Inflammatory macrophage treated with lipopolysaccharide for 1 hour (primary cell): ENCODE results near the gene PCDHGB6.
A peak's percentile ranks its signal among the peaks of the same experiment; 100 is the strongest.
"Not testable (repeated sequence)": the region's sequence is repeated elsewhere in the genome, so short reads cannot be mapped to it uniquely, and the experiment has no call there.

ENCODE experiments used
- DNase-seq, 2 donors: peaks; one replicate each; pipeline ENCODE4 v3.0.0-alpha.2; 2020 to 2022

Gene PCDHGB6

GRCh38 chr5:141389153-141390042, 18.4 kb upstream of the PCDHGB6 start:
- no peak for DNase-seq

GRCh38 chr5:141392429-141393198, 15.2 kb upstream of the PCDHGB6 start, which contains the start of gene PCDHGA8:
PCDHGA8 (plus strand) TSS chr5:141392633; CDS start chr5:141392814, 181 bp downstream.
- DNase-seq = no peak

DNA sequence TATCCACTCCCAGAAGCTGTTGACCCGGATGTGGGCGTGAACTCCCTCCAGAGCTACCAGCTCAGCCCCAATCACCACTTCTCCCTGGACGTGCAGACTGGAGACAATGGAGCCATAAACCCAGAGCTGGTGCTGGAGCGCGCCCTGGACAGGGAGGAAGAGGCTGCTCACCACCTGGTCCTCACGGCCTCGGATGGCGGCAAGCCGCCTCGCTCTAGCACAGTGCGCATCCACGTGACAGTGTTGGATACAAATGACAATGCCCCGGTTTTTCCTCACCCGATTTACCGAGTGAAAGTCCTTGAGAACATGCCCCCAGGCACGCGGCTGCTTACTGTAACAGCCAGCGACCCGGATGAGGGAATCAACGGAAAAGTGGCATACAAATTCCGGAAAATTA, 14.6 kb upstream of the PCDHGB6 start:
- no peak for DNase-seq

DNA sequence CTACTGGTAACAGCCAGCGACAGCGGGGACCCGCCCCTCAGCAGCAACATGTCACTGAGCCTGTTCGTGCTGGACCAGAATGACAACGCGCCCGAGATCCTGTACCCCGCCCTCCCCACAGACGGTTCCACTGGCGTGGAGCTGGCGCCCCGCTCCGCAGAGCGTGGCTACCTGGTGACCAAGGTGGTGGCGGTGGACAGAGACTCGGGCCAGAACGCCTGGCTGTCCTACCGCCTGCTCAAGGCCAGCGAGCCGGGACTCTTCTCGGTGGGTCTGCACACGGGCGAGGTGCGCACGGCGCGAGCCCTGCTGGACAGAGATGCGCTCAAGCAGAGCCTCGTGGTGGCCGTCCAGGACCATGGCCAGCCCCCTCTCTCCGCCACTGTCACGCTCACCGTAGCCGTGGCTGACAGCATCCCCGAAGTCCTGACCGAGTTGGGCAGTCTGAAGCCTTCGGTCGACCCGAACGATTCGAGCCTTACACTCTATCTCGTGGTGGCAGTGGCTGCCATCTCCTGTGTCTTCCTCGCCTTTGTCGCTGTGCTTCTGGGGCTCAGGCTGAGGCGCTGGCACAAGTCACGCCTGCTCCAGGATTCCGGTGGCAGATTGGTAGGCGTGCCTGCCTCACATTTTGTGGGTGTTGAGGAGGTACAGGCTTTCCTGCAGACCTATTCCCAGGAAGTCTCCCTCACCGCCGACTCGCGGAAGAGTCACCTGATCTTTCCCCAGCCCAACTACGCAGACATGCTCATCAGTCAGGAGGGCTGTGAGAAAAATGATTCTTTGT, 13.2 kb upstream of the PCDHGB6 start:
- DNase-seq = not testable (repeated sequence)

GRCh38 chr5:141397756-141398551, 9.9 kb upstream of the PCDHGB6 start, which contains the start of gene PCDHGB5:
PCDHGB5 (plus strand) TSS chr5:141397947; CDS start chr5:141398128, 181 bp downstream.
- DNase-seq = peak; percentile 44 to 49

DNA sequence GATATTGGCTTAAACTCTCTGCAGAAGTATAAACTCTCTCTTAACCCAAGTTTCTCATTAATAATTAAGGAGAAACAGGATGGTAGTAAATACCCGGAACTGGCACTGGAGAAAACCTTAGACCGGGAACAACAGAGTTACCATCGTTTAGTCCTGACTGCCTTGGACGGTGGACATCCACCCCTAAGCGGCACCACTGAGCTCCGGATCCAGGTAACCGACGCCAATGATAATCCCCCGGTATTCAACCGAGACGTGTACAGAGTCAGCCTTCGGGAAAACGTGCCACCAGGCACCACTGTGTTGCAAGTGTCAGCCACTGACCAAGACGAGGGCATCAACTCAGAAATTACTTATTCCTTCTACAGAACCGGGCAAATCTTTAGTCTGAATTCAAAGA, 9.2 kb upstream of the PCDHGB6 start:
- DNase-seq = no peak

GRCh38 chr5:141399555-141400258, 8.1 kb upstream of the PCDHGB6 start:
- no peak for DNase-seq

DNA sequence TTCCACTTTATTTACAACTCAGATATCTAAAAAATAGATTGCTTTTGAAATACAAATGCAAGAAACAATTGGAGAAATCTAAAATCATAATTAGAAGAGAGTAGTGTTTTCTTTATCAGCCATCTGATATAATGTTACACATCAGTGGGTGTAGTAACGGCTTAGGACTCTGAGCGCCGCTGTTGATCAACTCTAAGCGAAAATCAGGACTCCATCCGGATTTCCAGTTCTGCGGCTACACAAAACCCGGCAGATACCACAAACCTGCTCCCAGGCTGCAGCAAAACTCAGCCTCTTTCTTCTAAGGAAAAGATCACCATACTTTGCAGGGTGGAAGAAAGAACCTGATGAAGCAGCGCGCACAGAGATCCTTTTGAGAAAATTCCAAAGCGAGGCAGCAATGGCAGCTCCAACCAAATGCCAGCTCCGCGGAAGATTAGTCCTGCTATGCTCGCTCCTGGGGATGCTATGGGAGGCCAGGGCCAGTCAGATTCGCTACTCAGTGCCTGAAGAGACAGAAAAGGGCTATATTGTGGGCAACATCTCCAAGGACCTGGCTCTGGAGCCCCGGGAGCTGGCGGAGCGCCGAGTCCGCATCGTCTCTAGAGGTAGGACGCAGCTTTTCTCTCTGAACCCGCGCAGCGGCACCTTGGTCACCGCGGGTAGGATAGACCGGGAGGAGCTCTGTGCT, 5.1 kb upstream of the PCDHGB6 start, which contains the start of gene PCDHGA9:
Gene PCDHGA9 (plus strand): TSS at position 226 of the 691 bp plus-strand sequence. CDS start 175 bp downstream, at position 401.
- DNase-seq = peak; percentile 11 to 36

DNA sequence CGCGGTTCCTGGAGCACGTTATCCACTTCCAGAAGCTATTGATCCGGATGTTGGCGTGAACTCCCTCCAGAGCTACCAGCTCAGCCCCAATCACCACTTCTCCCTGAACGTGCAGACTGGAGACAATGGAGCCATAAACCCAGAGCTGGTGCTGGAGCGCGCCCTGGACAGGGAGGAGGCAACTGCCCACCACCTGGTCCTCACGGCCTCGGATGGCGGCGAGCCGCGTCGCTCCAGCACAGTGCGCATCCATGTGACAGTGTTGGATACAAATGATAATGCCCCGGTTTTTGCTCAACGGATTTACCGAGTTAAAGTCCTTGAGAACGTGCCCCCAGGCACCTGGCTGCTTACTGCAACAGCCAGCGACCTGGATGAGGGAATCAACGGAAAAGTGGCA, 4.4 kb upstream of the PCDHGB6 start:
- no peak for DNase-seq

- no peak for DNase-seq
Measured at GRCh38 chr5:141409598-141410306, 1.9 kb downstream of the PCDHGB6 start.

DNA sequence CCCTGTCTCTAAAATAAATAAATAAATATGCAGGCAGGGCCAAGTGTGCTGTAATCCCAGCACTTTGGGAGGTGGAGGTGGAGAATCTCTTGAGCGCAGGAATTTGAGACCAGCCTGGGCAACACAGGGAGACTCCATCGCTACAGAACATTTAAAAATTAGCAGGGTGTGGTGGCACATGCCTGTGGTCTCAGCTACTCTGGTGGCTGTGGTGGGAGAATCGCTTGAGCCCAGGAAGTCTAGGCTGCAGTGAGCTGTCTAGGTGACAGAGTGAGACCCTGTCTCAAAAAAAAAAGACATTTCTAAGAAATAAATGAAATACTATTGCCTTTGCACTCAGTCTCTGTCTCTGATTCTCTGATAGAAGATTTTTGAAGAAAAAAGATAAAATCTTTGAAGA, 3.8 kb downstream of the PCDHGB6 start:
- no peak for DNase-seq

DNA sequence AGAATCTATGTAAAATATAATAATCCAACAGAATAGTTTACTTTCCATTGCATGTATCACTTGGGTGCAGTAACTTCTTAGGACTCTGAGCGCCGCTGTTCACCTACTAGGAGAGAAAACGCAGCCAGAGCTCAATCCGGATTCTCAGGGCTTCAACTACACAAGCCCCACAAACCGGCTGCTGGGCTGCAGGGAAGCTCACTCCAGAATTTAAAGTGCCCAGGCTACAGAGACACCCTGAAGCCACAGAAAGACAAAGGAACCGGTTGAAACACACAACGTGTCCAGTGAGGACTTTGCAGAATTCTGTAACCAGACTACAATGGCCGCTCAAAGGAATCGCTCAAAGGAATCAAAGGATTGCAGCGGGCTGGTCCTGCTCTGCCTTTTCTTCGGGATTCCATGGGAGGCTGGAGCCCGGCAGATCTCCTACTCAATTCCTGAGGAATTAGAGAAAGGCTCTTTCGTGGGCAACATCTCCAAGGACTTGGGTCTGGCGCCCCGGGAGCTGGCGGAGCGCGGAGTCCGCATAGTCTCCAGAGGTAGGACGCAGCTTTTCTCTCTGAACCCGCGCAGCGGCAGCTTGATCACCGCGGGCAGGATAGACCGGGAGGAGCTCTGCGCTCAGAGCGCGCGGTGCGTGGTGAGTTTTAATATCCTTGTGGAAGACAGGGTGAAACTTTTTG, 5.2 kb downstream of the PCDHGB6 start, which contains the start of gene PCDHGA10:
Gene PCDHGA10 (plus strand): TSS at position 134 of the 686 bp plus-strand sequence. CDS start 189 bp downstream, at position 323.
- peak; percentile 51 to 64 for DNase-seq

- no peak for DNase-seq
Measured at GRCh38 chr5:141413540-141414069, 5.8 kb downstream of the PCDHGB6 start.

GRCh38 chr5:141414548-141415274, 6.9 kb downstream of the PCDHGB6 start:
- DNase-seq = not testable (repeated sequence)

GRCh38 chr5:141415275-141415618, 7.4 kb downstream of the PCDHGB6 start:
- DNase-seq = not testable (repeated sequence)

DNA sequence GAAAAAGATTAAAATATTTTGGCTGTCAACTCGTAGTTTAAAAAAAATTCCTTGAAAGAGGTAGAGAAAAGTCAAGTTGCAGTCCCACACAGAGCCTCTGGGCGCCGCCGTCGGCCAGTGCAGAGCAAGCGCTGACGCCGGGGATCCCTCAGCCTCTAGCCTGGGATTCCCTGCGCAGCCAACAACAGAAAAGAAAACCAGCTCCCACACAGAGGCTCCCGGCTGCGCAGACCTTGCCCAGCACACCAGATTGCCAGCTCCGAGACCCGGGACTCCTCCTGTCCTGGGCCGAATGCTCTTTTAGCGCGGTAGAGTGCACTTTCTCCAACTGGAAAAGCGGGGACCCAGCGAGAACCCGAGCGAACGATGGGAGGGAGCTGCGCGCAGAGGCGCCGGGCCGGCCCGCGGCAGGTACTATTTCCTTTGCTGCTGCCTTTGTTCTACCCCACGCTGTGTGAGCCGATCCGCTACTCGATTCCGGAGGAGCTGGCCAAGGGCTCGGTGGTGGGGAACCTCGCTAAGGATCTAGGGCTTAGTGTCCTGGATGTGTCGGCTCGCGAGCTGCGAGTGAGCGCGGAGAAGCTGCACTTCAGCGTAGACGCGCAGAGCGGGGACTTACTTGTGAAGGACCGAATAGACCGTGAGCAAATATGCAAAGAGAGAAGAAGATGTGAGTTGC, 9.8 kb downstream of the PCDHGB6 start, which contains the start of gene PCDHGB7:
Gene PCDHGB7 (plus strand): TSS at position 184 of the 679 bp plus-strand sequence. CDS start 183 bp downstream, at position 367.
- DNase-seq = peak; percentile 72 to 82
